ENCODE measurements around the gene DENND1A. TPM values are rescaled to one million over a fixed set of nuclear protein-coding genes. Genes with fewer than 3 reads are reported as not detected.

DENND1A gene
- total RNA-seq, 4 donors from 2014 or later: 37.1 to 55.3 (median 50.0) TPM

- H3K4me3 ChIP-seq: no peak overlapping the region
- no peaks in the 10 kb centered on the region for H3K9me3 ChIP-seq
- H3K27ac ChIP-seq: no peak overlapping the region
- peaks cover 0 to 12% (median 0%) of the 10 kb centered on the region in 3 donors for H3K36me3 ChIP-seq
- DNase-seq: no peak
- H3K27me3 ChIP-seq: no peaks in the 10 kb centered on the region
- TF ChIP-seq POLR2A (IDR thresholded peaks at IDR 0.05) (no peak), CTCF (IDR thresholded peaks at IDR 0.05) (no peak)
- no peaks in the 10 kb centered on the region for H3K4me1 ChIP-seq
Observed at GRCh38 chr9:123649909-123650308, 280.0 kb downstream of the DENND1A start.

GRCh38 chr9:123647145-123647544 is 282.8 kb downstream of the DENND1A start:
- Histone ChIP-seq H3K27me3 (no peaks in the 10 kb centered on the region), H3K4me3 (no peak overlapping the region), H3K9me3 (no peaks in the 10 kb centered on the region), H3K4me1 (peaks cover 0 to 17% (median 0%) of the 10 kb centered on the region in 4 donors), H3K36me3 (peaks cover 0 to 8% (median 0%) of the 10 kb centered on the region in 3 donors), H3K27ac (no peak overlapping the region)
- DNase-seq: no peak
- no peak for TF ChIP-seq POLR2A (IDR thresholded peaks at IDR 0.05)
- no peak for TF ChIP-seq CTCF (IDR thresholded peaks at IDR 0.05)

- Histone ChIP-seq H3K4me1 (peaks cover 0 to 17% (median 0%) of the 10 kb centered on the region in 4 donors), H3K27ac (no peak overlapping the region), H3K4me3 (no peak overlapping the region), H3K36me3 (peaks cover 0 to 5% (median 0%) of the 10 kb centered on the region in 3 donors), H3K27me3 (no peaks in the 10 kb centered on the region), H3K9me3 (no peaks in the 10 kb centered on the region)
- no peak for DNase-seq
- TF ChIP-seq CTCF (IDR thresholded peaks at IDR 0.05): no peak
- no peak for TF ChIP-seq POLR2A (IDR thresholded peaks at IDR 0.05)
Observed at GRCh38 chr9:123645762-123646161, 284.2 kb downstream of the DENND1A start.

- Histone ChIP-seq H3K4me3 (no peak overlapping the region), H3K36me3 (peaks cover 0 to 5% (median 0%) of the 10 kb centered on the region in 3 donors), H3K27ac (no peak overlapping the region), H3K27me3 (no peaks in the 10 kb centered on the region), H3K9me3 (no peaks in the 10 kb centered on the region), H3K4me1 (peaks cover 0 to 17% (median 0%) of the 10 kb centered on the region in 4 donors)
- TF ChIP-seq CTCF (IDR thresholded peaks at IDR 0.05) (no peak), POLR2A (IDR thresholded peaks at IDR 0.05) (no peak)
- DNase-seq: no peak
Observed at GRCh38 chr9:123645126-123645525, 284.8 kb downstream of the DENND1A start.

- peak in 2 of 3 donors; percentile 67 to 72 for DNase-seq
- Histone ChIP-seq H3K27ac (no peak overlapping the region), H3K36me3 (peaks cover 0 to 5% (median 0%) of the 10 kb centered on the region in 3 donors), H3K27me3 (no peaks in the 10 kb centered on the region), H3K9me3 (no peaks in the 10 kb centered on the region), H3K4me1 (peaks cover 0 to 17% (median 0%) of the 10 kb centered on the region in 4 donors), H3K4me3 (no peak overlapping the region)
- TF ChIP-seq POLR2A (IDR thresholded peaks at IDR 0.05): no peak
- no peak for TF ChIP-seq CTCF (IDR thresholded peaks at IDR 0.05)
Observed at GRCh38 chr9:123643518-123643917, 286.4 kb downstream of the DENND1A start.
